Measurements from ENCODE around the gene CCDC88A.
A peak's percentile ranks its signal among the peaks of the same experiment; 100 is the strongest.
"Not testable (repeated sequence)": the region's sequence is repeated elsewhere in the genome, so short reads cannot be mapped to it uniquely, and the experiment has no call there.

Gene CCDC88A, protein sequence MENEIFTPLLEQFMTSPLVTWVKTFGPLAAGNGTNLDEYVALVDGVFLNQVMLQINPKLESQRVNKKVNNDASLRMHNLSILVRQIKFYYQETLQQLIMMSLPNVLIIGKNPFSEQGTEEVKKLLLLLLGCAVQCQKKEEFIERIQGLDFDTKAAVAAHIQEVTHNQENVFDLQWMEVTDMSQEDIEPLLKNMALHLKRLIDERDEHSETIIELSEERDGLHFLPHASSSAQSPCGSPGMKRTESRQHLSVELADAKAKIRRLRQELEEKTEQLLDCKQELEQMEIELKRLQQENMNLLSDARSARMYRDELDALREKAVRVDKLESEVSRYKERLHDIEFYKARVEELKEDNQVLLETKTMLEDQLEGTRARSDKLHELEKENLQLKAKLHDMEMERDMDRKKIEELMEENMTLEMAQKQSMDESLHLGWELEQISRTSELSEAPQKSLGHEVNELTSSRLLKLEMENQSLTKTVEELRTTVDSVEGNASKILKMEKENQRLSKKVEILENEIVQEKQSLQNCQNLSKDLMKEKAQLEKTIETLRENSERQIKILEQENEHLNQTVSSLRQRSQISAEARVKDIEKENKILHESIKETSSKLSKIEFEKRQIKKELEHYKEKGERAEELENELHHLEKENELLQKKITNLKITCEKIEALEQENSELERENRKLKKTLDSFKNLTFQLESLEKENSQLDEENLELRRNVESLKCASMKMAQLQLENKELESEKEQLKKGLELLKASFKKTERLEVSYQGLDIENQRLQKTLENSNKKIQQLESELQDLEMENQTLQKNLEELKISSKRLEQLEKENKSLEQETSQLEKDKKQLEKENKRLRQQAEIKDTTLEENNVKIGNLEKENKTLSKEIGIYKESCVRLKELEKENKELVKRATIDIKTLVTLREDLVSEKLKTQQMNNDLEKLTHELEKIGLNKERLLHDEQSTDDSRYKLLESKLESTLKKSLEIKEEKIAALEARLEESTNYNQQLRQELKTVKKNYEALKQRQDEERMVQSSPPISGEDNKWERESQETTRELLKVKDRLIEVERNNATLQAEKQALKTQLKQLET (N-terminal part only)

DNA sequence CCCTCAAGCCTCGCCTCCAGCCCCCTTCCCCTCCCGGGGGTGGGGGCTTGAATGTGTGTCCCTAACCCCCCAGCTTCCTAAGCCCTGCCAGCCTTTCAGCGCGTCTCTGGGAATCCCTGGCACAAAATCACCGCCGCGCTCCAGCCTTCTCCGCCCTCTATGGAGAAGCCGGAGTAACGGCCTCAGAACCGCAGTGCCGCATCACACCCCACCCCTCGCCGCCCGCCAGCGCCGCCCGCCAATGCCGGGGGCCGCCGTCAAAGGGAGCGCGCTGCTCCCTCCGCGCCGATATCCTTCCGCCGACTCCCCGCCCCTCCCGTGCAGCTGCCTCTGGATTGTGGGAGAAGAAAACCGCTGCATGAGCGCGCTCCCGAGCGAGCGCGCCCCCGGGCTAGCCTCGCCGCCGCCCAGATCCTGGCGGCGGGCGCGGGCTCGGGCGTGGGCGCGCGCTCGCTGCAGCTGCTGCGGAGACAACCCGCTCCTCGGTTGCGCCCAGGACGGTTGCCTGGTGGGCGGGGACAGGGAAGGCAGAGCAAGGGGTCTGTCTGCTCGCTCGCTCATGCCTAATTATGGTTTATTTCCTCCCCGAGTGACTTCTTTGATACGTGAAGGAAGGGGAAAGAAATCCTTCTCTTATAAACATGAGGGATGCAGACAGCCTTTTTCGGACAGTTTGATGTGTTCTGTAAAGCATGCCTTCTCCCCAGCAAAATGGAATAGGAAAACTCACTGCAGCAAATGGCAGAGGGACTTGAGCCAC, at the start of gene CCDC88A:
Gene CCDC88A, minus strand, starts transcription at position 178 of the 760 bp plus-strand sequence. CDS start 777 bp downstream, outside the sequence.
- H3K4me2 ChIP-seq, result peak within 1 kb of the TSS; percentile 87
- peak within 1 kb of the TSS; percentile 94 for H3K27ac ChIP-seq
- peak within 1 kb of the TSS; percentile 92 for H3K4me3 ChIP-seq
- H3K9me3 ChIP-seq, result no peaks in the 10 kb centered on the region
- peaks cover 50% of the 10 kb centered on the region for H3K4me1 ChIP-seq
- H3K27me3 ChIP-seq, result no peaks in the 10 kb centered on the region
- peak within 1 kb of the TSS; percentile 95 for H3K9ac ChIP-seq
- peaks cover 10% of the 10 kb centered on the region for H3K36me3 ChIP-seq
- peaks cover 16% of the 10 kb centered on the region for H4K20me1 ChIP-seq
- no peak for TF ChIP-seq Cebpa-rat (IDR thresholded peaks at IDR 0.05)

DNA sequence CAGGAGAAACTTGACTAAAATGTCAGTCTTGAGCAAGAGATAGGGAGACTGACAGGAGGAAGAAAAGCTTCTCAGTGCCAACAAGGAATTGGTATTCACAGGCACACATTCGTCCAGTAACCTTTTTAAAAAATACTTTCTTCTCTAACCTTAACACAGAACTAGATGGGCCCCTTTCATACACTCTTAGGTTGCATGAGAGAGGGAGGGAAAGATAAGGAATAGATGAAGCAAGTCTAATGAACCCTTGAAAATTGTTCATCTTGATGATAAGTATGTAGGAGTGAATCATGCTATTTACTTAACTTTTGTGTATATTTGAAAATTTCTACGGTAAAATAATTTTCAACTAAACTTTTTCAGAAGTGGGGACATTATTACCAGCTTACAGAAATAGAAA, 42.0 kb upstream of the CCDC88A start:
- no peak overlapping the region for H3K4me3 ChIP-seq
- H3K4me2 ChIP-seq, result no peak overlapping the region
- no peak overlapping the region for H3K9ac ChIP-seq
- H4K20me1 ChIP-seq, result no peaks in the 10 kb centered on the region
- H3K27me3 ChIP-seq, result no peaks in the 10 kb centered on the region
- H3K9me3 ChIP-seq, result no peaks in the 10 kb centered on the region; the same call in 1 of the 2 replicates
- TF ChIP-seq Cebpa-rat (IDR thresholded peaks at IDR 0.05), result no peak
- H3K4me1 ChIP-seq, result no peaks in the 10 kb centered on the region
- no peaks in the 10 kb centered on the region for H3K36me3 ChIP-seq
- no peak overlapping the region for H3K27ac ChIP-seq

DNA sequence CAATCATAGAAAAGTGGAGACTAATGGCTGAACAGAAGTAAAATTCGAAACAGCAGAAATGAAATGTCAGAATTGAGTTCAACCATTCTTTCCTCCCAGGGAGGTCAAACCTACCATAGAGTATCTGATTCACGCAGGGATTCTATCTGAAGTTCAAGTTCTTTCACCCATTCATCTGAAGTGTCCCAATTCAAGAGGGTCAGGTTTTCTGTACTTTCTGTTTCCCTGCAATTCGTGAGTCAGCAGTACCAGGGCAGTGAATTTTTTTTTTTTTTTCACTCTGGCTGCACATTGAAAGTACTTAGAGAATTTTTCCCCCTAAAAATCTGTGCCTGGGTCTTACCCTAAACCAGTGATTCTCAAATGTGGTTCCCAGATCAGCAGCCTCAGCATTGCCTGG, 40.9 kb upstream of the CCDC88A start:
- no peak overlapping the region for H3K4me3 ChIP-seq
- no peak overlapping the region for H3K27ac ChIP-seq
- no peak for TF ChIP-seq Cebpa-rat (IDR thresholded peaks at IDR 0.05)
- H3K4me2 ChIP-seq, result no peak overlapping the region
- H3K27me3 ChIP-seq, result no peaks in the 10 kb centered on the region
- H3K4me1 ChIP-seq, result no peaks in the 10 kb centered on the region
- no peaks in the 10 kb centered on the region; the same call in 1 of the 2 replicates for H3K9me3 ChIP-seq
- no peaks in the 10 kb centered on the region for H3K36me3 ChIP-seq
- no peaks in the 10 kb centered on the region for H4K20me1 ChIP-seq
- H3K9ac ChIP-seq, result no peak overlapping the region

DNA sequence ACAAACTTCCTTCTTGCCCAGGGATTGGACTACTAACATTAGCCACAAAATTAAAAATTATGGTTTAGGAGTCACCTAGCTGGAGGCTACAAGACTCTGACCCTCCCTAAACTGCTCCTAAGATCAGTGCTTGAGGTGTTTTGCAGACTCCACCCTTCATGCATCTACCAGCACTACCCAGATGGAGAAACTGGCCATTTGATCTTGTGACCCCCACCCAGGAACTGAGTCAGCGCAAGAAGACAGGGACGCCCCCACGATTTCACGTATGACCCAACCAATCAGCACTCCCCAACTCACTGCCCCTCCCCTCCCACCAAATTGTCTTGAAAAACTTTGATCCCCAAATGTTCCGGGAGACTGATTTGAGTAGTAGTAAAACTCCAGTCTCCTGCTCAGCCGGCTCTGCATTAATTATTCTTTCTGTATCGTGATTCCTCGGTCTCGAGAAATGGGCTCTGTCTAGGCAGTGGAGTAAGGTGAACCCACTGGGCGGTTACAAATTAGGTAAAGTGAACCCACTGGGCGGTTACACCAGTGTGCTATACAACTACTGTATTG, 40.1 kb upstream of the CCDC88A start:
- Histone ChIP-seq H3K27me3 (no peaks in the 10 kb centered on the region), H3K9me3 (no peaks in the 10 kb centered on the region; the same call in 1 of the 2 replicates), H3K4me1 (no peaks in the 10 kb centered on the region), H3K9ac (no peak overlapping the region), H3K27ac (no peak overlapping the region), H3K4me2 (no peak overlapping the region), H3K36me3 (no peaks in the 10 kb centered on the region), H3K4me3 (no peak overlapping the region), H4K20me1 (no peaks in the 10 kb centered on the region)
- no peak for TF ChIP-seq Cebpa-rat (IDR thresholded peaks at IDR 0.05)

DNA sequence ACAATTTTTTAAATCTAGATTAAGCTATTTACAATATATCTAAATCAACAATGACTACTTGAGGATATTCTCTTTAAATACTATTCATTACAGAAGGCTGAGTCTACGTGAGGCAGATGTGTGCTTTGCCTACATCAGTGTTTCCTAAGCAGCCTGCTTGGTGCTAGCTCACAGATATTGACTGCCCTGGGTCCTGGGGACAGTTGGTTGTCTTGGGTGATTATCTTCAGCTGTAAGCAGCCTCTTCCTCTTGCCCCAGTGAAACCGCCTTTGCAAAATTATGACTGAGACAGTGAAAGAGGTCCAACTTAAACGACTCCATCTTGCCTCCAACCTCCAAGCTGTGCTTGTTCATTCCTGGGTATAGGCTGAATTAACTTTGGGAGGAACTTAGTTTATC, 39.6 kb upstream of the CCDC88A start:
- Histone ChIP-seq H3K9ac (no peak overlapping the region), H3K27ac (no peak overlapping the region), H3K4me1 (no peaks in the 10 kb centered on the region), H3K9me3 (no peaks in the 10 kb centered on the region; the same call in 1 of the 2 replicates), H3K27me3 (no peaks in the 10 kb centered on the region), H3K4me2 (no peak overlapping the region), H3K36me3 (no peaks in the 10 kb centered on the region), H4K20me1 (no peaks in the 10 kb centered on the region), H3K4me3 (no peak overlapping the region)
- no peak for TF ChIP-seq Cebpa-rat (IDR thresholded peaks at IDR 0.05)

DNA sequence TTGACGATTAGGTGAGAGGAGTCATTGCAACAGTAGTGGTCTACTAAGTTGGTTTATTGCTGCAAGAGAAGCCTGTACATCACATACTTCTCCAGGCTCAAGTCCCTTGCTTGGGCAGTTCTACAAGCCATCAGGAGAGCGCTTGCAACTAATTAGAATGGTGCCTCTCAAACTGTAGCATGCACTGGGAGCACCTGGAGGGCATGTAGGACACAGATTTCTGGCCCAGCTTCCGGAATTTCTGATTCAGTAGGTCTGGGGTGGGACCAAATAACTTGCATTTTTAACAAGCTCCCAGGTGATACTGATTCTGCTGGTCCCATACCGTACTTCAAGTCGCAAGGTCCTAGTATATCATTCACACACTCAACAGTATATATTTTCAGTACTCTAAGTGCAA, 34.5 kb upstream of the CCDC88A start:
- TF ChIP-seq Cebpa-rat (IDR thresholded peaks at IDR 0.05), result no peak
- H3K9ac ChIP-seq, result no peak overlapping the region
- no peak overlapping the region for H3K4me3 ChIP-seq
- no peaks in the 10 kb centered on the region for H3K27me3 ChIP-seq
- H3K36me3 ChIP-seq, result no peaks in the 10 kb centered on the region
- H3K4me2 ChIP-seq, result no peak overlapping the region
- H4K20me1 ChIP-seq, result no peaks in the 10 kb centered on the region
- H3K9me3 ChIP-seq, result no peaks in the 10 kb centered on the region
- H3K4me1 ChIP-seq, result no peaks in the 10 kb centered on the region
- H3K27ac ChIP-seq, result no peak overlapping the region

DNA sequence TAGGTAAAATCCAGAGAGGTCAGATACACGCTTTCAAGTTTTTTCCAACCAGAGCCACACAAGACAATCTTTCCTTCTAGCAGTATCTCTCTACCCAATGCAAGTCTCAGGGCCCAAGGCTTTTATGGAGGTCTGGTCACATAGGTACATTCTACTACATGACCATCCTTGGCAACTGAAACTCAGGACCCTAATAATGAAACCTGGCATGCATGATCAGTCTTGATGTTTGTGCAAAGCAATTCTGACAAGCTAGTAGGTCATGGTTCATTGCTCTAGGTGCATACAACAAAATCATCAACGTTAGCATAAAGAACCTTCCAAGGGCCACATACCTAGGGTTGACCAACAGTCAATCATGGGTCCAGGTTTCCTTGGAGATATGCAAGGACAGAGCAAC, 33.2 kb upstream of the CCDC88A start:
- no peaks in the 10 kb centered on the region for H3K36me3 ChIP-seq
- no peak overlapping the region for H3K27ac ChIP-seq
- H3K4me1 ChIP-seq, result no peaks in the 10 kb centered on the region
- no peak for TF ChIP-seq Cebpa-rat (IDR thresholded peaks at IDR 0.05)
- no peak overlapping the region for H3K9ac ChIP-seq
- no peak overlapping the region for H3K4me2 ChIP-seq
- H4K20me1 ChIP-seq, result no peaks in the 10 kb centered on the region
- H3K4me3 ChIP-seq, result no peak overlapping the region
- no peaks in the 10 kb centered on the region for H3K9me3 ChIP-seq
- no peaks in the 10 kb centered on the region for H3K27me3 ChIP-seq

DNA sequence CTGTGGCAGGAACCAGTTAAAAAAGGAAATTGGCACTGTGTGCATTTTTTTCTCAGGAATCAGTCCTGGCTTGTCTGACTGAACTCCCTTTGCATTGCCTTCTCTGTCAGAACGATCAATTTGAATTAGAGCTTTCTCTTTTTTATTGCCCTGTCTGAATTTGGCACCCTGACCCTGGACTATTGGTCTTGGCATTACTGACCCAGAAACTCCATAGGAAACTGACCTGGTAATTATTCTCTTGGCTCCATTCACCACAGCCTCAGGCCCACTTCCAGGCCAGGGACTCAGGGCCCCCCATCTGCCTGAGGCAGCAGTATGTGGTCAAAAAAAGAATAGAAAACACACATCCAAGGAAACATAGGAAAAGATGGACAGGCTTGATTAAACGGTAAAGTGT, 32.0 kb upstream of the CCDC88A start:
- no peak for TF ChIP-seq Cebpa-rat (IDR thresholded peaks at IDR 0.05)
- H3K27ac ChIP-seq, result no peak overlapping the region
- H3K4me3 ChIP-seq, result no peak overlapping the region
- H3K4me2 ChIP-seq, result no peak overlapping the region
- no peaks in the 10 kb centered on the region for H4K20me1 ChIP-seq
- no peak overlapping the region for H3K9ac ChIP-seq
- no peaks in the 10 kb centered on the region for H3K9me3 ChIP-seq
- H3K27me3 ChIP-seq, result no peaks in the 10 kb centered on the region
- H3K36me3 ChIP-seq, result no peaks in the 10 kb centered on the region
- H3K4me1 ChIP-seq, result no peaks in the 10 kb centered on the region

DNA sequence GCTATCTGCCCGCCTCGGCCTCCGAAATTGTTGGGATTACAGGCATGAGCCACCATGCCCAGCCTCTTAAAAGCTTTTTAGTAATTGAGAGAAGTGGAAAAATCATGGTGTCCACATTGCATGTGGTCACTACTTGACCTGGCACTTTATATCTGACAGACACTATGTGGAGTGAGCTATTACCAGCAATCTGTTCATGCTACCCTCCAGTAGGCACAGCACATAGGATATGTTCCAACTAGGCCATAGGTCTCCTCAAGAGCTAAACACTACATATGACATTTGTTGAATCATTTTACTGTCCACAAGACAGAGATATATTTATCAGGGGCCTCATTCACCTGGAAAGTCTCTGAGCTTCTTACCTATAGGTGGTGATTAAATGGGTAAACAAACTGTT, 30.4 kb upstream of the CCDC88A start:
- H3K9me3 ChIP-seq, result not testable (repeated sequence)

DNA sequence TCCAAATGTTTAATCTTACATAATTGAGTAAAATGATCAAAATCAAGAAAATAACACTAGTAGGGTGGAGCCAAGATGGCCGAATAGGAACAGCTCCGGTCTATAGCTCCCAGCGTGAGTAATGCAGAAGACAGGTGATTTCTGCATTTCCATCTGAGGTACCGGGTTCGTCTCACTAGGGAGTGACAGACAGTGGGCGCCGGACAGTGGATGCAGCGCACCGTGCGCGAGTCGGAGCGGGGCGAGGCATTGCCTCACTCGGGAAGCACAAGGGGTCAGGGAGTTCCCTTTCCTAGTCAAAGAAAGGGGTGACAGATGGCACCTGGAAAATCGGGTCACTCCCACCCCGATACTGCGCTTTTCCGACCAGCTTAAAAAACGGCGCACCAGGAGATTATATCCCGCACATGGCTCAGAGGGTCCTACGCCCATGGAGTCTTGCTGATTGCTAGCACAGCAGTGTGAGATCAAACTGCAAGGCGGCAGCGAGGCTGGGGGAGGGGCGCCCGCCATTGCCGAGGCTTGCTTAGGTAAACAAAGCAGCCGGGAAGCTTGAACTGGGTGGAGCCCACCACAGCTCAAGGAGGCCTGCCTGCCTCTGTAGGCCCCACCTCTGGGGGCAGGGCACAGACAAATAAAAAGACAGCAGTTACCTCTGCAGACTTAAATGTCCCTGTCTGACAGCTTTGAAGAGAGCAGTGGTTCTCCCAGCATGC, 22.5 kb upstream of the CCDC88A start:
- not testable (repeated sequence) for H3K9ac ChIP-seq, H3K4me3 ChIP-seq, H3K27me3 ChIP-seq, H3K4me1 ChIP-seq, H3K4me2 ChIP-seq, H4K20me1 ChIP-seq, H3K36me3 ChIP-seq, H3K27ac ChIP-seq
- peaks cover 12% of the 10 kb centered on the region for H3K9me3 ChIP-seq

More for the DNA sequence above, 30.4 kb upstream of the CCDC88A start:
- H3K36me3 ChIP-seq, H3K4me2 ChIP-seq, H4K20me1 ChIP-seq, H3K9ac ChIP-seq, H3K27ac ChIP-seq, H3K4me1 ChIP-seq, H3K4me3 ChIP-seq, H3K27me3 ChIP-seq: not testable (repeated sequence)

All from BLaER1 (cell line).